HepG2 (cell line): ENCODE measurements around the gene KIF23. TPM values are rescaled to one million over a fixed set of nuclear protein-coding genes. Genes with fewer than 3 reads are reported as not detected.

ENCODE experiments used
- ARID4A ChIP-seq: sonication (generic); formaldehyde crosslinking; IDR thresholded peaks from 2 replicates; pipeline ENCODE4 v1.5.0; 2020; ENCODE audit warnings: mild to moderate bottlenecking, missing genetic modification reagents, borderline replicate concordance
- BCLAF1 ChIP-seq: fragments of 450-650 bp; IDR thresholded peaks from 2 replicates; pipeline ENCODE4 v1.6.1; 2017; ENCODE audit warnings: mild to moderate bottlenecking
- JUN ChIP-seq: sonication (generic); formaldehyde crosslinking; IDR thresholded peaks from 2 replicates; pipeline ENCODE4 v1.4.0; 2020; ENCODE audit warnings: mild to moderate bottlenecking, missing genetic modification reagents
- KAT8 ChIP-seq: IDR thresholded peaks from 2 replicates; pipeline ENCODE4 v1.6.1; 2016; ENCODE audit warnings: missing genetic modification reagents, missing compliant biosample characterization
- MIXL1 ChIP-seq: IDR thresholded peaks from 2 replicates; pipeline ENCODE4 v1.6.1; 2016
- MNT ChIP-seq: fragments of 450-650 bp; IDR thresholded peaks from 2 replicates; pipeline ENCODE4 v1.6.1; 2016
- RARG ChIP-seq: sonication (generic); formaldehyde crosslinking; IDR thresholded peaks from 2 replicates; pipeline ENCODE4 v1.4.0; 2020; ENCODE audit warnings: low read depth, mild to moderate bottlenecking, missing genetic modification reagents
- RBM39 ChIP-seq: fragments of 200-400 bp; formaldehyde crosslinking; IDR thresholded peaks from one replicate; pipeline ENCODE4 v1.6.1; 2018; ENCODE audit warnings: antibody characterized with exemption, mild to moderate bottlenecking, low read depth, low read length; ENCODE audit not compliant: poor library complexity, severe bottlenecking
- RFX1 ChIP-seq: fragments of 450-650 bp; IDR thresholded peaks from 2 replicates; pipeline ENCODE4 v1.6.1; 2017
- RNF2 ChIP-seq: fragments of 450-650 bp; conservative IDR thresholded peaks from 2 replicates; pipeline ENCODE4 v1.6.1; 2016; ENCODE audit warnings: low read depth
- RXRB ChIP-seq: IDR thresholded peaks from 2 replicates; pipeline ENCODE4 v1.6.1; 2016; ENCODE audit warnings: borderline replicate concordance, missing genetic modification reagents, missing compliant biosample characterization
- SALL1 ChIP-seq: sonication (generic); formaldehyde crosslinking; IDR thresholded peaks from 2 replicates; pipeline ENCODE4 v1.8.0; 2022; ENCODE audit warnings: mild to moderate bottlenecking, missing genetic modification reagents
- SIX1 ChIP-seq: sonication (generic); formaldehyde crosslinking; IDR thresholded peaks from 2 replicates; pipeline ENCODE4 v1.4.0; 2020; ENCODE audit warnings: missing genetic modification reagents, borderline replicate concordance
- SMC3 ChIP-seq: IDR thresholded peaks from 2 replicates; pipeline ENCODE4 v1.6.1; 2011; ENCODE audit warnings: low read length, improper control_type of control experiment
- SMYD3 ChIP-seq: sonication (generic); formaldehyde crosslinking; IDR thresholded peaks from 2 replicates; pipeline ENCODE4 v1.8.1; 2023; ENCODE audit warnings: mild to moderate bottlenecking, missing genetic modification reagents
- SNRNP70 ChIP-seq: fragments of 200-400 bp; formaldehyde crosslinking; IDR thresholded peaks from 2 replicates; pipeline ENCODE4 v1.6.1; 2017; ENCODE audit warnings: mild to moderate bottlenecking, low read depth, low read length, moderate library complexity
- SUZ12 ChIP-seq: fragments of 150-350 bp; IDR thresholded peaks from 2 replicates; pipeline ENCODE4 v1.6.1; 2014; ENCODE audit warnings: low read depth, low read length
- TERF1 ChIP-seq: sonication (generic); formaldehyde crosslinking; IDR thresholded peaks from 2 replicates; pipeline ENCODE4 v1.8.0; 2022; ENCODE audit warnings: mild to moderate bottlenecking, missing genetic modification reagents, moderate library complexity
- WIZ ChIP-seq: sonication (generic); formaldehyde crosslinking; IDR thresholded peaks from 2 replicates; pipeline ENCODE4 v1.5.1; 2020; ENCODE audit warnings: mild to moderate bottlenecking, missing genetic modification reagents
- ZFP36L2 ChIP-seq: sonication (generic); formaldehyde crosslinking; IDR thresholded peaks from 2 replicates; pipeline ENCODE4 v1.4.0; 2020; ENCODE audit warnings: missing genetic modification reagents
- ZNF337 ChIP-seq: sonication (generic); formaldehyde crosslinking; IDR thresholded peaks from 2 replicates; pipeline ENCODE4 v1.5.1; 2020; ENCODE audit warnings: missing genetic modification reagents, low read depth, mild to moderate bottlenecking, borderline replicate concordance
- ZSCAN25 ChIP-seq: sonication (generic); formaldehyde crosslinking; IDR thresholded peaks from 2 replicates; pipeline ENCODE4 v1.8.0; 2022; ENCODE audit warnings: mild to moderate bottlenecking, missing genetic modification reagents
- polyA plus RNA-seq, 8 experiments: library from polyadenylated mRNA; depleted of rRNA in 3 of 8; stranded (reverse) in 7 of 8; unstranded in 1 of 8; fragments of >200 nt; fragmentation: Illumina TruSeq in 4 of 8; extraction: Trizol in 4 of 8; gene quantifications; 2 replicates each; pipeline versions ENCODE4 v1.2.1 to v1.2.3, GENCODE V29; 2011 to 2016; ENCODE audit warnings: low read depth in 4 of 8, missing spikeins in 1 of 8, mixed read lengths in 1 of 8; ENCODE audit not compliant: insufficient read depth in 1 of 8
- total RNA-seq, 5 experiments: library from RNA; depleted of rRNA; stranded (reverse); fragments of >200 nt; fragmentation: Illumina TruSeq; extraction: Trizol; gene quantifications; 2 replicates each; pipeline ENCODE4 v1.2.3, GENCODE V29; 2016; ENCODE audit warnings: low read depth in 1 of 5

KIF23 gene
- total and polyA plus RNA-seq, 2 of the 13 experiments (the other 11 are each of a cell fraction or from before 2014, with no cell fraction given), result 11.3 to 38.1 TPM

- TF ChIP-seq RARG, result no peak
- TF ChIP-seq JUN (CRISPR knock-in tag), result no peak
- no peak for TF ChIP-seq SUZ12
- no peak for TF ChIP-seq SIX1
- no peak; the same call in 1 of the 2 replicates for TF ChIP-seq ZSCAN25 (CRISPR knock-in tag)
- no peak for TF ChIP-seq TERF1 (CRISPR knock-in tag)
- TF ChIP-seq SMC3, result no peak
- TF ChIP-seq RBM39, result peak; percentile 36
- TF ChIP-seq ZFP36L2, result no peak
- peak; percentile 75; the same call in 1 of the 2 replicates for TF ChIP-seq ZNF337
- peak; percentile 47; the same call in 1 of the 2 replicates for TF ChIP-seq RXRB (CRISPR knock-in tag)
- TF ChIP-seq ARID4A (CRISPR knock-in tag), result peak; percentile 66; the same call in 1 of the 2 replicates
- peak; percentile 59 for TF ChIP-seq SALL1 (CRISPR knock-in tag)
- no peak for TF ChIP-seq MNT
- no peak for TF ChIP-seq SMYD3 (CRISPR knock-in tag)
- no peak for TF ChIP-seq RFX1
- TF ChIP-seq BCLAF1, result no peak
- peak; percentile 83 for TF ChIP-seq KAT8 (CRISPR knock-in tag)
- no peak for TF ChIP-seq WIZ (CRISPR knock-in tag)
- TF ChIP-seq SNRNP70, result no peak
- TF ChIP-seq RNF2, result peak; percentile 80; the same call in 1 of the 2 replicates
- TF ChIP-seq MIXL1 (CRISPR knock-in tag), result 0 out of 2 replicates have a peak, but pooled peaks have one; percentile 20
These were observed 48.5 kb downstream of the KIF23 start (continued) for GRCh38 chr15:69462493-69463181.
